T-helper 2 cell treated with Interferon-gamma antibody and Interleukin-4, amounts not matched to agents 5 μg/mL and 100 μg/mL, for 36 hours (primary cell): ENCODE data around the gene ZC3H18.

Source experiments
- DNase-seq: peaks from one replicate; pipeline ENCODE4 v3.0.0; 2021; ENCODE audit warnings: low spot score
- H3K27ac Mint-ChIP-seq: one replicate; pipeline ENCODE4 v1.8.0; 2021; ENCODE audit warnings: mild to moderate bottlenecking, mixed read lengths
- H3K27me3 Mint-ChIP-seq: one replicate; pipeline ENCODE4 v1.8.0; 2021; ENCODE audit warnings: low read depth, mixed read lengths
- H3K36me3 Mint-ChIP-seq: one replicate; pipeline ENCODE4 v1.8.0; 2021; ENCODE audit warnings: low read depth, mixed read lengths
- H3K4me1 Mint-ChIP-seq: one replicate; pipeline ENCODE4 v1.8.0; 2021; ENCODE audit warnings: low read depth, mixed read lengths
- H3K4me3 Mint-ChIP-seq: one replicate; pipeline ENCODE4 v1.8.0; 2022; ENCODE audit warnings: mild to moderate bottlenecking, moderate library complexity, mixed read lengths
- H3K9me3 Mint-ChIP-seq: one replicate; pipeline ENCODE4 v1.8.0; 2021; ENCODE audit warnings: mixed read lengths

The ZC3H18 gene

DNA sequence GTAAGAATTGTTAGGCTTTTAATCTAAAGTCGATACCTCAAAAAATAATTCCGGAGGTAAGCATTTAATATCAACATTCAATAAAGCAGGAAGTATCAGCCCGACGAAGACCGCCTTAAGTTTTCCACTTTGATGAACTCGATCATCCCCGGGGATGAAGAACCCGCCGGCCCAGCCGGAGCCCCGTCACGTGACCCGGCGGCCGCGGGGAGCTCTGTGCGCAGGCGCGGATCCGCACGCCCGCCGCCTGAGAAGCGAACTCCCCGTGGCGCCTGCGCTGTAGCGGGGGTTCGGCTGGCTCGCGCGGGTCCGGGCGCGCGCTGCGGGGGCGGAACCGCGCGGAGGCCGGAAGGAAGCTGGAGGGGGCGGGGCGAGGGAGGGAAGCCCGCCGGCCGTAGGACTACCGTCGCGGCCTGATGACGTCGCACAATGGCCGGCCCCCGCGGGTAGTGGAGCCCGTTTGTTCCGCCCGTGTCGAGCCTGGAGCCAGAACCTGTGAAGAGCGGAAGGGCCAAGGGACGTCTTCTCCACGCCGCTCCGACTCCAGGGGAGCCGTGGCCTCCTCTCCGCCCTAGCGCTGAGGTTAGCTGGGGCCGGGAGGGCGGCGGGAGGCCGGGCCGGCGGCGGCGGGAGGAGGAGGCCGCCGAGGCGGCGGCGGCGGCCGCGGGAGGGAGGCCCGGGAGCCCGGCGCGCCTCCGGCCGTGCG lies at the start of gene ZC3H18:
TSS of gene ZC3H18 (plus strand) at position 419 of the 706 bp plus-strand sequence. CDS start 6,721 bp downstream, outside the sequence.
- peak; percentile 97 for DNase-seq
- Mint-ChIP-seq H3K27ac (peak within 1 kb of the TSS; percentile 90), H3K36me3 (peaks cover 18% of the 10 kb centered on the region), H3K9me3 (no peaks in the 10 kb centered on the region), H3K27me3 (no peaks in the 10 kb centered on the region), H3K4me3 (peak within 1 kb of the TSS; percentile 89), H3K4me1 (peaks cover 26% of the 10 kb centered on the region)

DNA sequence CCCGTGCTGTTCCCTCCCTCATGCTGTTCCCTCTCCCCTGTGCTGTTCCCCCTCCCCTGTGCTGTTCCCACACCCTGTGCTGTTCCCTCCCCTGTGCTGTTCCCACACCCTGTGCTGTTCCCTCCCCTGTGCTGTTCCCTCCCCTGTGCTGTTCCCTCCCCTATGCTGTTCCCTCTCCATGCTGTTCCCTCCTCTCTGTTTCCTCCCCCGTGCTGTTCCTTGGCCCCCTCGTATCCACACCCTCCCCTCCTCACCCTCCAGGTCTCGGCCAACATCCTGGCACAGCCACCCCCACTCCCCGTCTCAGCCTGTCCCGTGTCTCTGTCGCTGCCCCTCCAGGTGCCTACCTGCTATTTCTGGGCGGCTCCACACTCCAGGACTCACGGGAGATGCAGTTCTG lies 48.5 kb upstream of the ZC3H18 start:
- H3K36me3 Mint-ChIP-seq = no peaks in the 10 kb centered on the region
- H3K9me3 Mint-ChIP-seq = peaks cover 14% of the 10 kb centered on the region
- no peaks in the 10 kb centered on the region for H3K27me3 Mint-ChIP-seq
- H3K4me1 Mint-ChIP-seq = no peaks in the 10 kb centered on the region
- no peak for DNase-seq
- no peak overlapping the region for H3K4me3 Mint-ChIP-seq
- H3K27ac Mint-ChIP-seq = no peak overlapping the region

DNA sequence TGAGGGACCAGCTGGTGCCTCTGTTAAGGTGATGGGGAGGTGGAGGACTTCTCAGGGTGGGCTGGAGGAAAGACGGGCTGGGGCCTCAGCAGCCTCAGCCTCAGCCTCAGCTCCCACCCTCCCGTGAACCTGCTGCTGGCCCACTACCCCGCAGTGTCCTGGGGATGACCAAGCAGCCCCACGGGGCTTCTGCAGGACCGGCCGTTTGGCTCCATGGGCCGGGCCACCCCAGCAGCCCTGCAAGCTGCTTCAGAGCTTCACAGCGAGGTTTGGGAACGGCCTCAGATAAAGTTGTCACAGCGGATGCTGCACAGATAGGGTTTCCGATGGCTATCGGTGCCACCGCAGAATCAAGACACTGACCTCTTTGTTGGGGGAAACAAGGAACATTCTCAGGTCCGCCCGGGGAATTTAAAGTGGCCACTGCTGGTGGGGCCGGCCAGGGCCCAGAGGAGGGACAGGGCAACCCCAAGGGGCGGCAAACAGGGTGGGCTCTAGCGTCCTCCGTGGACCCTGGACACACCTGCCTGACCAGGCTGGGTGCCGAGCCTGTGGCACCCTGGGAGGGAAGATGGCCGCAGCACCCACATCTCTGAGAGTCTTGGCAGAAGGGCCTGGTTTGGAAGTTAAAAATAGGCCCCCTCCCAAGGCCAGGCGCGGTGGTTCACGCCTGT lies 47.8 kb upstream of the ZC3H18 start:
- Mint-ChIP-seq H3K4me3 (no peak overlapping the region), H3K27me3 (no peaks in the 10 kb centered on the region), H3K9me3 (peaks cover 12% of the 10 kb centered on the region), H3K36me3 (no peaks in the 10 kb centered on the region), H3K4me1 (no peaks in the 10 kb centered on the region), H3K27ac (no peak overlapping the region)
- DNase-seq = no peak

DNA sequence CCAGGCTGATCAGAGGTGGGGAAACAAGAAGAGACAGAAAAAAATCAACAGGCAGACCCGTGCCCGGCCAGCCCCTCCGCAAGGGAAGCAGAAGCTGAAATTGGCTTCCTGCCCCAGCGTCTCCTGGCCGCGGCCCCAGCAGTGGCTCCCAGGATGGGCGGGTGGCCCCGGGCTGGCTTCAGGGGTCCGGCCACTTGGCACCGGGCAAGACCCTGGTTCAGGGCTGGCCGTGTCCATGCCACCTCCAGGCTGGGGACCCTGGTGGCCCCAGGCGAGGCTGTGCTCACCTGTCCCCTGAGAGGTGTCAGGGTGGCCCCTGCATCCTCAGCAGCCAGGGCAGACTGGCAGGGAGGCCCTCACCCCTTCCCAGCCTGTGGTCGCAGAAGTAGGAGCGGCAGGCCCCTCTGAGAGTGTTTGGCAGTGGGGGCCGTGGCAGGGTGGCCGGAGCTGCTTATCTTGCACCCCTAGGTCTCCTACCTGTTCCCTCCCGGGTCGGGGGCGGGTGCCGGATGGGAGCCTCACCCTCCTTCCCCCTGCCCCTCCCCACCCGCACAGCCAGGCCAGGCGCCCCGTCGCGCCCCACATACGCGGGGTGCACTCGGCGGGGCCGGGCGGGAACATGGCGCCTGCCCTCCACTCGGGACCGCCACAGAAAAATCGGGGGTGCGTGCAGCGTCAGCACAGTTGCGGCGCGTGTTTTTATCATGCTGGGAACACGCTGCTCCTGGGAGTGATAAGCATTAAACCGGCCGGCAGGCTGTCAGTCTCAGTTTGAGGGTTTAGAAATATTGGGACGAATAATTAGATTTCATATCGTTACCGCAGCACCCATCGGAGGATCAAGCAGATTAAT lies 46.7 kb upstream of the ZC3H18 start:
- no peak overlapping the region for H3K27ac Mint-ChIP-seq
- H3K4me3 Mint-ChIP-seq = no peak overlapping the region
- no peaks in the 10 kb centered on the region for H3K36me3 Mint-ChIP-seq
- no peaks in the 10 kb centered on the region for H3K27me3 Mint-ChIP-seq
- H3K4me1 Mint-ChIP-seq = no peaks in the 10 kb centered on the region
- peaks cover 7% of the 10 kb centered on the region for H3K9me3 Mint-ChIP-seq
- no peak for DNase-seq

DNA sequence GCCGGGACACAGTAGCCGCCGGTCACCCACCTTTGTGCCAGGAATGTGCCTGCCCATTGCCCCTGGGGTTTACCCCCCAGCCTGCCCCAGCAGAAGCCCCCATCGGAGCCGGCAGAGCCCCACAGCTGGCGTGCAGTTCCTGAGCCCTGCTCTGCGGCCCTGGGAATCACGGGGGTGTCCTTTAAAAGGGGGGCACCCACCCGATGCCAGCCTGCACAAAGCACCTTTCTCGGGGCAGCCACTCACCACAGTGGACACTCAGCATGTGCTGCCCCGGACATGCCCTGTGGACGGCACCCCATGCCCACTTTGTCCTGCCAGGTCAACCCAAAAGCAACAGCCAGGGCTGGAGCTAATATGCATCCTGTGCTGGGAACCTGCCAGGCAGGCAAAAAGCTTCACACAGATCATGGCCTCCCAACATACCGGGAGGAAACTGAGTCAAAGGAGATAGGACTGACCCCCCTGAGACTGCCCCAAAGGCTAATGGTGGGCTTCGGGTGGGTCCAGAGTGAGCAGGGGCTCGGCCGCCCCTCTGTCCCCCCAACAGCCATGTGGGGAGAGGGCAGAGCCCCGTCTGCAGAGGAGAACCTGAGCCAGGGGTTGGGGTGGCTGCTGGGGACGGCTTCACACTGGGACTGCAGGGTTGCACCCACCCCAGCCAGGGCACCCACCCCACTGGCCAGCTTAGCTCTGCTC lies 45.8 kb upstream of the ZC3H18 start:
- no peak overlapping the region for H3K4me3 Mint-ChIP-seq
- DNase-seq = no peak
- H3K27me3 Mint-ChIP-seq = no peaks in the 10 kb centered on the region
- no peaks in the 10 kb centered on the region for H3K4me1 Mint-ChIP-seq
- no peaks in the 10 kb centered on the region for H3K36me3 Mint-ChIP-seq
- H3K27ac Mint-ChIP-seq = no peak overlapping the region
- no peaks in the 10 kb centered on the region for H3K9me3 Mint-ChIP-seq

DNA sequence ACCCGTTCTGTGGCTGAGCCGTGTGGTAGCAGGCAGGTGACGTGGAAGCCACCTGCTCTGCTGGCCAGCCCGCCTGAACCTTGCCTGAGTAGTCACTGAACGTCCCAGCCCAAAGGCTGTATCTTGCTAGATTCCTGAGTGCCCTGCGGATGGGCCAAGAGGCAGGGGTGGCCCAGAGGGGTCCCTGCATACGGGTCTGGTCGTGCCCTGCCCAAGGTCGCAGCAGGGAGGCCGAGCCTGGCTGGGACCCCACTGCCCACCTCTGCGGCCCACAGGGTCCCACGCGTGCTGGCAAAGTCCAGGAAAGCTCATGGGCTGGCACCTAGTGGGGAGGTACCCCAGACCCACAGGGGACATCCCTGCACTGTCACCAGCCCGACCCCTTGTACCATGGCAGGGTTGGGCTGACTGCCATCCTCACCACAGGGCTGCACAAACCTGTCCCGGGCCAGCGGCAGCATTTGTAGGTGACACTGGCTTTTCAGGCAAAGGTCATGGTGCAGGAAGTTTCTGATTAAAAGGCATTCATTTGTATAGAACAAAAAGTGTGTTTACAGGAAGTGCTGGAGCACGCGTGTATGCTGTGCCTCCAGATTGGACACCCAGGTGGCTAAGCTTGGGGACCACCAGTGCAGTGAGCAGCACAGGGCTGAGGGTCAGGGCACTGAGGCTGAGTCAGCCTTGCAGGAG lies 45.1 kb upstream of the ZC3H18 start:
- no peak overlapping the region for H3K27ac Mint-ChIP-seq
- H3K9me3 Mint-ChIP-seq = no peaks in the 10 kb centered on the region

DNA sequence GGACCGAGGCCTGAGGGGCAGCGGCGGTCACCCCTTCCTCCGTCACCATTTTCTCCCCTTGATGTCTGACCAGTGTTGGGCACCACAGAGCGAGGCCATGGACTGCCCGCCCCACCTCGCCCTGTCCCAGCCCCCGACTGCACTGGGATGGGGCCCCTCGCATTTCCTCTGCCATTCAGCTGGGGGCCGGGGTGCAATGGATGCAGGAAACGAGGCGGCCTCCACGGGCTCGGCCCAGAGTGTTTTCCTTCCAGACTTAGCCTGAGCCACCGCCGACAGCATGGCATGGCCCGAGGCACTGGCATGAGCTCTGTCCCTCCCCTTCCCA lies 44.6 kb upstream of the ZC3H18 start:
- no peaks in the 10 kb centered on the region for H3K9me3 Mint-ChIP-seq
- no peak overlapping the region for H3K4me3 Mint-ChIP-seq
- no peaks in the 10 kb centered on the region for H3K4me1 Mint-ChIP-seq
- H3K27me3 Mint-ChIP-seq = no peaks in the 10 kb centered on the region
- H3K36me3 Mint-ChIP-seq = no peaks in the 10 kb centered on the region
- no peak for DNase-seq
- H3K27ac Mint-ChIP-seq = no peak overlapping the region

More for the DNA sequence above, 45.1 kb upstream of the ZC3H18 start:
- no peak for DNase-seq
- no peak overlapping the region for H3K4me3 Mint-ChIP-seq
- no peaks in the 10 kb centered on the region for H3K27me3 Mint-ChIP-seq
- no peaks in the 10 kb centered on the region for H3K36me3 Mint-ChIP-seq
- H3K4me1 Mint-ChIP-seq = no peaks in the 10 kb centered on the region

DNA sequence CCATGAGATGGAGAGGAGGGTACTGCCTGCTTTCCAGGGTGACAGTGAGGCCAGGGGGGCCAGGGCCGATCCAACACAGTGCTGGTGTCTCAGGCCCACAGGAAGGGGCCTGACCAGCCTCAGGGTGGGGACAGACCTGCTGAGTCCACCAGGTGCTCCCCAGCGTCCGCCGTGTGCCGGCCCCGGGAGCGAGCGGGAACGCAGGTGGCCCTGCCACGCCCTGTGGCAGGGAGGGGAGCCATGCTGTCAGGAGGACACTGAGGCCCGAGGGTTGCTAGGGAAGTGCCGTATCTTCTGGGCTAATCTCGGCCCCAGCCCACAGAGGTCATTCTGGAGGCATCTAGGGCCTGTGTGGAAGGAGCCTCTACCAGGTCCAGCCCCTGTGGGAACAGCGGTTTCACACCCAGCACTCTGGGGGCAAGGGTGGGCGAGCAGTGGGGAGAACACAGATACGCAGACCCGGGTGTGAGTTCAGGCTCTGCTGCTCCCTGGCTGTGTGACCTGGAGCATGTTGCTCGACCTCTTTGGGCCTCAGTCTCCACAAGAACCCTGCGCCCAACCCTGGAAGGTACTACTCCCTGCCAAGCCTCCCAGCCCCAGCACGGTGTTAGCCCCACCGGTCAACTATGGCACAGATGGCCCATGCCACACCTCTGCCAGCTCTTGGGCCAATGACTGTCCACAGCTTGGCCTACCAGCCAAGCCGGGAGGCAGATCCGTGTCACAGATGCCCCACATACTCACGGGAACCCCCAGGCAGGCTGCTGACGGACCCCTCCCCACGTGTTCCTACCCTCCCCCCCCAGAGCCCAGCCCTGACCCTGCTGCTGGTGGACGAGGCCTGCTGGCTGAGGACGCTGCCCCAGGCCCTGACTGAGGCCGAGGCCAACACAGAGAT lies 43.9 kb upstream of the ZC3H18 start:
- DNase-seq = no peak
- Mint-ChIP-seq H3K36me3 (no peaks in the 10 kb centered on the region), H3K9me3 (no peaks in the 10 kb centered on the region), H3K27ac (no peak overlapping the region), H3K27me3 (no peaks in the 10 kb centered on the region), H3K4me3 (no peak overlapping the region), H3K4me1 (no peaks in the 10 kb centered on the region)

DNA sequence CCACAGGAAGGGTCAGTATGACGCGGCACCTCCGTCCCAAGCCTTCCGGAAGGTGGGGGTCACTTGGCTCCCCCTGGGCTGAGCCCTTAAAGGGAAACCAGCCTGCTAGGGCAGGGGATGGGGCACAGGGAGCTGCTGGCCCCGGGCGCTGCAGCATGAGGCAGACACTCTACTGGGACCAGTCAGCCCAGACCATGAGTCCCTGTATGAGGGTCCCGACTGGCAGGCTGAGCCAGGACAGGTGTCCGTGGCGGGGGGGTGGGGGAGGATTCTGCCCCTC lies 43.4 kb upstream of the ZC3H18 start:
- Mint-ChIP-seq H3K9me3 (no peaks in the 10 kb centered on the region), H3K36me3 (no peaks in the 10 kb centered on the region), H3K4me3 (no peak overlapping the region), H3K4me1 (no peaks in the 10 kb centered on the region), H3K27me3 (no peaks in the 10 kb centered on the region), H3K27ac (no peak overlapping the region)
- DNase-seq = no peak

DNA sequence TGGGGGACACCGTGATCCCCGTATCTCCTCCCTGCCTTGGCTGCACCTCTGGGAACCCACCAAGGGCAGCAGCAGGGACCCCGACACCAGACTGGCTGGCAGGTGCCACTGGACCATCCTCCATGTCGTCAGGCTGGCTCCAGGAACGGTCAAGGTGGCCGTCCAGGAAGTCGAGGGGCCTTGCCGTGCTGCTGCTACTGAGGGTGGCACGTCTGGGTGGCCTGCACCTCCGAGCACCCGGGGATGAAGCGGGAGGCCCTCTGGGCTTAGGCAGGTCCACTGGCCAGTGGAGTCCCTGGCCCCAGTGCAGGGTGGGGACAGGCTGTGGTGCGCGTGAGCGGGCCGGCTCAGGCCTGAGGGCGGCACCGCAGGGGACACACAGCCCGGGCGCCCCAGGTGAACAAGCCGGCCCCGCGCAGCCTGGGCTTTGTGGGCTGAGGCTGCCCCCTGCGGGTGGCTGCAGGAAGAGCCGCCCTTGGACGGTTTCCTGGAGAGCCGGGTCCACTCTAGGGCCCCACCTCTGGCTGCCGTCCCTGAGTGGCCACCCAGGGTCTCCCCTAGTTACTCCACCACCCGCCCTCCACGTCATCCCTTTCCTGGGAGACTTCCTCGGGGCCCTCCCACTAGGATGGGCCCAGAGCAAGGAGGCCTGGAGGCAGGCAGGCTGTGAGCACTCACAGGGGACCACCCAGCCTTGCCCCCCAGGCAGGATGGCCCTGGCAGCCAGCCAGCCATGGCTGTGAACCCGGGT lies 42.8 kb upstream of the ZC3H18 start:
- DNase-seq = peak; percentile 47
- H3K36me3 Mint-ChIP-seq = no peaks in the 10 kb centered on the region
- no peaks in the 10 kb centered on the region for H3K4me1 Mint-ChIP-seq
- H3K27me3 Mint-ChIP-seq = no peaks in the 10 kb centered on the region
- no peaks in the 10 kb centered on the region for H3K9me3 Mint-ChIP-seq
- no peak overlapping the region for H3K4me3 Mint-ChIP-seq
- H3K27ac Mint-ChIP-seq = no peak overlapping the region

DNA sequence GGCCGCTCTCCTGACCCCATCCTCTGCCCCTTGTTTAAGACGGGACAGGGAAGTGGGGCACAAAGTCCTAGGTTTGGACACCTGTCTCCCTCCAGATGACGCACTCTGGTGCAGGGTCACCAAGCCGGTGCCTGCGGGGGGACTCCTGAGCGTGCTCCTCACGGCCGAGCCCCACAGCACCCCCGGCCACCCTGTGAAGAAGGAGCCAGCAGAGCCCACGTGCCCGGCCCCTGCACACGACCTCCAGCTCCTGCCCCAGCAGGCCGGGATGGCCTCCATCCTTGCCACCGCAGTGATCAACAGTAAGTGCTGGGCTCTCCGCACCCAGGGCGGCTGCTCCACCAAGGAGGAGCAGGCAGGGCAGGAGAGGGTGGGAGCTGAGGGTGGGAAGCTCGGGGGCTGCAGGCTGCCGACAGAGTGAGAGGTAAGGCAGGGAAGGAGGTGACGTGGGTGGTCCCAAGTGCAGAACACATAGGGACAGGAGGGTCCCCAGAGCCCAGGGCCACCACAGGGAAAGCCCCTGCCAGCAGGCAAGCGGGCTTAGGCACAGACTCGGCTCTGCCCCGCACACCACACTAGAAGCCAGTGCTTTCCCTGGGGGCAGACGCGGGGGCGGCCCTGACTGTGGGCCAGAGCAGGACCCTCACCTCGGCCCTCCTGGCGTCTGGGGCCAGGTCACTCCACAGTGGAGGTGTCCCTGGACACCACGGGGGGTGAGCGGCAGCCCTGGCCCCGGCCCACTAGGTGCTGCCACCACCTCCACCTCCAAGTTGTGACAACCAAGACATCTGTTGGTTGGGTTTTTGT lies 42.1 kb upstream of the ZC3H18 start:
- Mint-ChIP-seq H3K4me3 (no peak overlapping the region), H3K27me3 (no peaks in the 10 kb centered on the region), H3K4me1 (no peaks in the 10 kb centered on the region), H3K27ac (no peak overlapping the region), H3K9me3 (no peaks in the 10 kb centered on the region), H3K36me3 (no peaks in the 10 kb centered on the region)
- DNase-seq = no peak

DNA sequence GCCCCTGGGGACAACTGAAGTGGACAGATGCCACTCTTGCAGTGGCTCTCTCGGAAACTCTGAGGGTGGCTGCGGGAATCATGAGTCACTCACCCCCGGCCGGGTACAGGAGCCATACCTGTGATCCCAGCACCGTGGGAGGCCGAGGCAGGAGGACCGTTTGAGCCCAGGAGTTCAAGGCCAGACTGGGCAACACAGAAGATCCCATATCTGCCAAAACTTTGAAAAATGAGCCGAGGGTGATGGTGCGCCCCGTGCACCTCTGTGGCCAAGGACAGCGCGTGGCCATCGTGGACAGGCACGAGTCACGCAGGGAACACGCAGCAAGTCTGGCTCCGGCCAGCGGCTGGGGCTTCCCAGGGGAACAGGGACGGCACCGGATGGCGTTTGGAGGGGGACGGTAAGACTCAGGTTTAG lies 41.3 kb upstream of the ZC3H18 start:
- Mint-ChIP-seq H3K27me3 (no peaks in the 10 kb centered on the region), H3K4me1 (no peaks in the 10 kb centered on the region), H3K4me3 (no peak overlapping the region)

More for the DNA sequence above, 41.3 kb upstream of the ZC3H18 start:
- Mint-ChIP-seq H3K36me3 (no peaks in the 10 kb centered on the region), H3K27ac (no peak overlapping the region), H3K9me3 (no peaks in the 10 kb centered on the region)
- DNase-seq = no peak
